Measurements from ENCODE around the gene ZP1.

GRCh38 chr11:60872124-60872960, 5.0 kb downstream of the ZP1 start:
- TF ChIP-seq CTCF (IDR thresholded peaks at IDR 0.05) (no peak), POLR2AphosphoS5 (IDR thresholded peaks at IDR 0.05) (no peak), EP300 (IDR thresholded peaks at IDR 0.05) (no peak), POLR2A (IDR thresholded peaks at IDR 0.05) (no peak)

Measured in stomach (tissue), 4 donors.